Neural crest cell (in vitro differentiated cells): ENCODE results near the gene RASSF1. TPM values are rescaled to one million over a fixed set of nuclear protein-coding genes. Genes with fewer than 3 reads are reported as not detected.

Experiments
- DNase-seq: peaks from one replicate; pipeline ENCODE4 v3.0.0; 2021; ENCODE audit warnings: low read depth, mixed read lengths, low spot score
- H3K27ac Mint-ChIP-seq: one replicate; pipeline ENCODE4 v1.8.0; 2021; ENCODE audit warnings: mild to moderate bottlenecking, mixed read lengths; ENCODE audit not compliant: unreplicated experiment
- H3K27me3 Mint-ChIP-seq: 2 replicates; pipeline ENCODE4 v1.8.0; 2021; ENCODE audit warnings: low read depth, mild to moderate bottlenecking, mixed read lengths
- H3K36me3 Mint-ChIP-seq: 2 replicates; pipeline ENCODE4 v1.8.0; 2021; ENCODE audit warnings: low read depth, mild to moderate bottlenecking, mixed read lengths
- H3K4me1 Mint-ChIP-seq: 2 replicates; pipeline ENCODE4 v1.8.0; 2021; ENCODE audit warnings: mixed read lengths
- H3K4me3 Mint-ChIP-seq: one replicate; pipeline ENCODE4 v1.8.0; 2021; ENCODE audit warnings: mild to moderate bottlenecking, mixed read lengths
- H3K9me3 Mint-ChIP-seq: 2 replicates; pipeline ENCODE4 v1.8.0; 2021; ENCODE audit warnings: mixed read lengths
- CTCF ChIP-seq: fragments of 200-600 bp; sonication (generic); conservative IDR thresholded peaks from 2 replicates; pipeline ENCODE4 v1.5.0; 2021; ENCODE audit warnings: antibody characterized with exemption, mild to moderate bottlenecking
- total RNA-seq: library from RNA; stranded (reverse); gene quantifications from 2 replicates; pipeline ENCODE4 v1.2.1, GENCODE V29; 2021

The RASSF1 gene
- total RNA-seq, 1 donor from 2014 or later = 15.1 TPM

GRCh38 chr3:50303013-50303815, 37.4 kb downstream of the RASSF1 start, which contains the start of gene HYAL1:
TSS of gene HYAL1 (minus strand) at chr3:50303574. CDS start at chr3:50302956, 618 bp downstream.
- H3K27ac Mint-ChIP-seq = no peak within 1 kb of the TSS
- H3K4me1 Mint-ChIP-seq = peaks cover 26% of the 10 kb centered on the region
- H3K36me3 Mint-ChIP-seq = no peaks in the 10 kb centered on the region
- H3K27me3 Mint-ChIP-seq = peaks cover 6% of the 10 kb centered on the region
- no peaks in the 10 kb centered on the region for H3K9me3 Mint-ChIP-seq
- no peak for DNase-seq
- H3K4me3 Mint-ChIP-seq = peak within 1 kb of the TSS; percentile 54
- TF ChIP-seq CTCF = no peak

GRCh38 chr3:50302095-50303012, 38.3 kb downstream of the RASSF1 start:
- no peak for TF ChIP-seq CTCF
- no peak for DNase-seq
- Mint-ChIP-seq H3K4me1 (peaks cover 29% of the 10 kb centered on the region), H3K36me3 (no peaks in the 10 kb centered on the region), H3K27me3 (peaks cover 6% of the 10 kb centered on the region), H3K27ac (no peak overlapping the region), H3K9me3 (no peaks in the 10 kb centered on the region), H3K4me3 (peak overlapping the region; percentile 70)

GRCh38 chr3:50300681-50301254, 39.9 kb downstream of the RASSF1 start:
- DNase-seq = no peak
- Mint-ChIP-seq H3K9me3 (no peaks in the 10 kb centered on the region), H3K27ac (no peak overlapping the region), H3K27me3 (peaks cover 6% of the 10 kb centered on the region), H3K4me1 (peaks cover 29% of the 10 kb centered on the region), H3K36me3 (no peaks in the 10 kb centered on the region), H3K4me3 (peak overlapping the region; percentile 98)
- no peak for TF ChIP-seq CTCF

GRCh38 chr3:50299929-50300680, 40.5 kb downstream of the RASSF1 start:
- H3K4me1 Mint-ChIP-seq = peaks cover 29% of the 10 kb centered on the region
- peaks cover 6% of the 10 kb centered on the region for H3K27me3 Mint-ChIP-seq
- no peak for DNase-seq
- H3K9me3 Mint-ChIP-seq = no peaks in the 10 kb centered on the region
- peak overlapping the region; percentile 96 for H3K27ac Mint-ChIP-seq
- H3K4me3 Mint-ChIP-seq = peak overlapping the region; percentile 98
- H3K36me3 Mint-ChIP-seq = no peaks in the 10 kb centered on the region
- TF ChIP-seq CTCF = no peak

GRCh38 chr3:50299638-50299928, 41.1 kb downstream of the RASSF1 start:
- DNase-seq = no peak
- no peaks in the 10 kb centered on the region for H3K36me3 Mint-ChIP-seq
- no peak for TF ChIP-seq CTCF
- H3K27me3 Mint-ChIP-seq = peaks cover 6% of the 10 kb centered on the region
- peak overlapping the region; percentile 98 for H3K4me3 Mint-ChIP-seq
- peaks cover 26% of the 10 kb centered on the region for H3K4me1 Mint-ChIP-seq
- H3K9me3 Mint-ChIP-seq = no peaks in the 10 kb centered on the region
- peak overlapping the region; percentile 96 for H3K27ac Mint-ChIP-seq
